Fibroblast of skin of abdomen (primary cell): ENCODE results near the gene PNRC1.
A peak's percentile ranks its signal among the peaks of the same experiment; 100 is the strongest.
"Not testable (repeated sequence)": the region's sequence is repeated elsewhere in the genome, so short reads cannot be mapped to it uniquely, and the experiment has no call there.

Experiments
- DNase-seq: peaks from one replicate; pipeline ENCODE4 v3.0.0-alpha.2; 2013

PNRC1 gene

DNA sequence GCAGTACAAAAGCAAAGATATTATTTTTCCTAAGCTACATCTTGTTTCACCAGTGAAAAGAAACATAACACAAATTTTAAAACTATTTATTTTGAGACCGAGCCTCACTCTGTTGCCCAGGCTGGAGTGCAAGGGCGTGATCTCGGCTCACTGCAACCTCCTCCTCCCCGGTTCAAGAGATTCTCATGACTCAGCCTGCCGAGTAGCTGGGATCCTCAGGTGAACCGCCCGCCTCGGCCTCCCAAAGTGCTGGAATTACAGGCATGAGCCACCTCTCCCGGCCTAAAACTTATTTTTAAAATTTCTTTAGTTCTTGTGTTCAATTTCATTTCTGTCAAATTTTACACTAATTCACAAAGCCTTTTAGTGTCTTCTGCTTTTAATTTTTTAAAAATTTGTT lies 31.4 kb downstream of the PNRC1 start:
- DNase-seq, result no peak

DNA sequence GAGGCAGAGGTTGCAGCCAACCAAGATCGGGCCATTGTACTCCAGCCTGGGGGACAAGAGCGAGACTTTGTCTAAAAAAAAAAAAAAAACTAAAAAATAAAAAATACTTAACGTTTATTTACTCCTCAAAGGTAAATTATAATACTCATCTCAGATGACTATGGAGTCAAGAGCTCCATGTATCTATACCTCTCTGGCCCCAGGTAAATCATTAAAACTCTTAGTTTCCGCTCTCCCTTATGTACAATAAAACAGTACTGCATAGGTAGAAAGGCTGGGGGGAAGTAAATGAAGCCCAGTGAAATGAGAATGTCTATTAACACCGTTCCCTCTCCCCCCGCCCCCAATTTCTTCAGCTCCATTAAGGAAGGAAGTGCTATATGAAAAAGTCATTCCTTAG lies 36.2 kb downstream of the PNRC1 start:
- DNase-seq, result no peak

DNA sequence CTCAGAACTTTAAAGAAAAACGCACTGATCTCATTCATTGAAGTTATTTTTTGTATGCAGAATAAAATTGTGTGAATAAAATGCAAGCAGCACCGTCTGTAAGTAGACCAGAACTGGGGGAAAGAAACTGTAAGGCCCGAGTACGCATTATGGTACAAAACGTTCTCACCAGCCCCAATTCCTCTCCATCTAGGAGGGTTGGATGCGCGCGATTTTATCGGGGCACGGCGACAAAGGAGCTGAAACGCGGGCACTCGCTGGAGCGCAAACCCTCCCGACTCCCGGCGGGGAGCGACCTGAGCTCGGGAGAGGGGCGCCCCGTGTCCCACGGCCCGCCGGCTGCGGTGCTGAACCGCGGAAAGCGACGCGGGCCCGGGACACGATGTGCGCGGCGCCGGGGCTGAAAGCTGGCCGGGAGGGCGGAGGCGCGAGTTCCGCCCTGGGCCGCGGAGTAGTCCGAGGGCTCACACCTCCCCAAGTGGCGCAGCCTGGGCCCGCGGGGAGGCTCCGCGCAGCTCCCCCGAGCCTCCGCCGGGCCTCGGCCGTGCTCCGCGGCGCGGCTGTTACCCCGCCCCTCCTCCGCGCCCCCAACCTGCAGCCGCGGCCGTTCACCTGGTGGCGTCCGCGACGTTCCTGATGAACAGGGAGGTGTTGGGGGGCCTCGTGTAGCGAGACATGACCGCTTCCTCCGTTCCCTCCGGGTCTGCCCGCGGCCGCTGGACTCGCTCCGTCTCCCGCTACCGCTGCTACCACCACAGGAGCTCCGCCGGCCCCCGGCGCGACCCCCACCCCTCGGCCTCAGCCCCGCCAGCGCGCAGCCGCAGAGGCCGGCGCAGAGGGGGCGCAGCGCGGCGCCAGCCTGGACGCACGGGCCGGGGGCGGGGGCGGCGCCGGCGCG lies 36.9 kb downstream of the PNRC1 start, which contains the start of gene SRSF12:
SRSF12 (minus strand) TSS at position 861 of the 898 bp plus-strand sequence; CDS start at position 677, 184 bp downstream.
- DNase-seq, result peak; percentile 39

DNA sequence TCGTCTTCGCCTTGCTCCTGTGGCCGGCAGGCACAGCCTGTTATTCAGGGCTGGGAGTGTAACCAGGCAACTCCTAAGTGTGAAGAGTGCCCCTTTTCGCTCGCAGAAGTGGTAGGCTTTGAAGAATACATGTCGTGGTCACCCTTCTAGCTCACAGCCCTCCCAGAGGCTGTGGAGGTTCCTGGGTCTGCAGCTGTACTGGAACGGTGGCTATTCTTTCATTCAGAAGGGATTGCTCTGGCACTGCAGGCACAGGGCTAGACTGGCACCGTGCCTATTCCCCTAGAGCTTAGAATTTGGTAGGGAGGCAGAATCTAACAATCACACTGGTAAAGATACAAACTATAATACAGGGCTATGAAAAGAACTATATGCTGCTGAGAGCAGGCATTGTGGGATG lies 38.4 kb downstream of the PNRC1 start:
- no peak for DNase-seq

DNA sequence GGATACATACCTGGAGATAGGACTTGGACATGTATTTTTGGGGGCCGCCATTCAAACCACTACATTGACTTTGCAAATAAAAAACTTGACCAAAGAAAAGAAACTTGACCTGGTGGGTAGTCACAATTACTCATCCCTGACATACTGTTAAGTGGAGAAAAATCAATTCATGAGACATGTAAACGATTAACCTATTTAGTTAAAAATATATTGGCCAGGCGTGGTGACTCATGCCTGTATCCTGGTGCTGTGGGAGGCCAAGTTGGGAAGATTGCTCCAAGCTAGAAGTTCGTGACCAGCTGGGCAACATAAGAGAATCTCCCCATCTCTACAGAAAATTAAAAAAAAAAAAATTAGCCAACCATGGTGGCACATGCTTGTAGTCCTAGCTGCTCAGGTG lies 39.8 kb downstream of the PNRC1 start:
- no peak for DNase-seq

DNA sequence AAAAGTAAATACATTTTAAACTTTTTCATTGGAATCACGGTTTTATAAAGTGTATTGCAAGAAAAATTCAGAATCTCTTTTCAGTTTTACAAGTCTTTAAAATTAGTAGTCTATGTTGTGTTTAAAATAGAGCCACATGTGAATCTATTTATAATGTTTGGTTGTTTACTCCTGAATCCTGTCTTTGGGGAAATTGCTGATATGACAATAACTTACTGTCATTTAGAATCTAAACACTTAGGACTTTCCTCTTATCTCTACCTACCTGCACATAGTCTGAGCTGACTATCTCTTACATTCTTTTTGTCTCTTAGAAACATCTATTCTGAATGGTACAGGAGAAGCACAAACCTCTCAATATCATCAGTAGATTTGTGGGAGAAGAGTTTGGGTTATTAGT lies 41.4 kb downstream of the PNRC1 start:
- DNase-seq, result no peak

DNA sequence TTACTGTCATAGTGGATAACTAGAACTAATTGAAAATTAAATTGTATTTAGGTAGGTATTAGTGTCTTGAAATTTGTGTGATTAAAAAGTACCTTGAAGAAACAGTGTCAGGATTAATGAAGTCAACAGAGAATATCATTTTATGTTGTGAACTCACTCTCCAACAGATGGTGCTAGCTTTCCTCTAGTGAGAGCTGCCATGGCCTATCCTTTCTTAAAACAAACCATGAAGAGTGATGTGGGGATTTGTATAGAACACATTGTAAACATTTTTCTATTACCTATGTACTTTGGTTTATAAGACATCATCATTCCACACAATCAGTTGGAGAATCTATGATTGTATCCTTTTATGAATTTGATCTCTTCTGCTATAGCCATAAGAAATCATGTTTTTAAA lies 42.1 kb downstream of the PNRC1 start:
- DNase-seq, result peak; percentile 28

DNA sequence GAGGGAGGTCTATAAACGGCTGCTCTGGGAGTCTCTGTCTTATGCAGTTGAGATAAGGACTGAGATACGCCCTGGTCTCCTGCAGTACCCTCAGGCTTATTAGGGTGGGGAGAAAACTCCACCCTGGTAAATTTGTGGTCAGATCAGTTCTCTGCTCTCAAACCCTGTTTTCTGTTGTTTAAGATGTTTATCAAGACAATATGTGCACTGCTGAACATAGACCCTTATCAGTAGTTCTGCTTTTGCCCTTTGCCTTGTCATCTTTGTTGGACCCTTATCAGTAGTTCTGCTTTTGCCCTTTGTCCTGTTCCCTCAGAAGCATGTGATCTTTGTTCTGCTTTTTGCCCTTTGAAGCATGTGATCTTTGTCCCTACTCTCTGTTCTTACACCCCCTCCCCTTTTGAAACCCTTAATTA lies 47.7 kb downstream of the PNRC1 start:
- DNase-seq, result not testable (repeated sequence)

DNA sequence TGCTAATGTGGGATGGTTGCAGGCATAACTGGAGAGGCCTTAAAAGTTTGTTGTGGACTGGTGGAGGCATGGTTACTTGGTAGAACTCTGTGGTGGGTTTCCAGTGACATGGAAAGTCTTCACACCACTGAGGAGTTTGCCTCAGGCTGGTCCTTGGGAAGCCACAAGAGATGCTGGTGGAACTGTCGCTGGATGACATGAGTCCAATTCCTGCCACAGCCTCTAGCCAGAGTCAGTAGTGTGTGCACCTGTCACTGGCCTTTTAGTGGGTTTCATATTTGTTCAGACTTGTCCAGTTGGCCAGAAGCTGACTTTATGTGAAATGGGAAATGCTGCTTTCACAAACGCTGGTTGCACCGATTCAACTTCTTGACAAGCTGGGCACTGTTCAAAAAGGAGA lies 51.0 kb downstream of the PNRC1 start:
- no peak for DNase-seq

DNA sequence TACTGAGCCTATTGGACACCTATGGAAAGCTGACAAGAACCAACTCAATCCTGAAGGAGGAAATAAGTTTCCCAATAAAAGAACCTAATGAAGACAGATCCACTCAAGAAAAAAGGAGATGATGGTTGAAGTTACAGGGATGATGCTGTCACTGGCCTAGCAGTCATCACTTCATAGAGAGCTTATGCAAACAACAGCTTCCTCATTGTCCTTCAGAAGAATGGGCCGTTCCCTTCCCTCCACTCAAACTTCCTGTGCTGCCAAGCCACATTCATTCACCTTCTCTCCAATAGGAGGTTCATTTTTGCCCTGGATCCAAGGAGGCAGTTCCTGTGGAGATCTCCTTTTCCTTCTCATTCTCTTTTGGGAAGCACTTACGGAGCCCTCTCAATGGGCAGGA lies 51.5 kb downstream of the PNRC1 start:
- DNase-seq, result no peak

DNA sequence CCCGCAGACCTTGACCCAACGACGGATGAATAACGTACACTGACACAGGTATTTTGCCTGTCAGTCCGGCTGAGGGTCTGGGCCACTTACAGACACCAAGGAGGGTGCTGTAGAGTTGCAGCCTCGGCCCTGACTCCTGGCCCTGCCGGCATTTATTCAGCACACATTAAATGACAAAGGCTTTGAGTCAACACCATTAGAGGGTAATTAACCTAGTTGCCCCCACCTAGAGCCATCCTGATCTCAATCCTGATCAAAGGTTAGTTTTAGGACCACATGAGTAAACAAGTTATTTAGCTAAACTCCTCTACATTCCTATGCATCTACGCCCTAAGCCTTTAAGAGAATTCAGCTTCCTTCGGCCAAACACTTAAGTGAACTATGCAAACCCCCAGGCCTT lies 53.4 kb downstream of the PNRC1 start:
- no peak for DNase-seq

DNA sequence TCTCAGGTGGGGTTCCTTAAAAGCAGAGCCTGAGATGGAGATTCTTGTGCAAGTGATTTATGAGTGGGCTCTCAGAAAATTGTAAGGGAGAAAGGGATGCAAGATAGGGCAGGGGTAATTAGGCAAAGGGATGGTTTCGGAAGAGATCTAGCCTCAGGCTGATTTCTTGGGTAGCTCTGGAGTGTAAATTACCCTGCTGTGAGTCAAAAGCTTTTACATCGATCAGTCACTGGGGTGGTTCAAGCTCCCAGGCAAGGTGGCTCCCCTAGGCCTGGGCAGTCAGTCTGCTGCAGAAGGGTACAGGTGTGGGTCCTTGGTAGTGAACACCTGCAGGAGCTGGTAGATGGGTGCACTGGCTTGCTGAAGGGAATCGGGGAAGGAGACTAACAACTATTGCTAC lies 54.2 kb downstream of the PNRC1 start:
- no peak for DNase-seq
